HL-60 (cell line): ENCODE data around the gene MTA2.
A peak's percentile ranks its signal among the peaks of the same experiment; 100 is the strongest.

ENCODE experiments used
- DNase-seq, 2 experiments: peaks; one replicate each; pipeline ENCODE4 v3.0.0-alpha.2; 2010 to 2020; ENCODE audit warnings: low read depth in 1 of 2, low spot score in 1 of 2
- H3K27ac ChIP-seq: fragments of 250-450 bp; sonication (Bioruptor Pico); replicated peaks from 2 replicates; pipeline ENCODE4 v1.5.1; 2020; ENCODE audit warnings: mild to moderate bottlenecking, moderate library complexity
- H3K27me3 ChIP-seq: fragments of 250-450 bp; sonication (Bioruptor Pico); 2 replicates; pipeline ENCODE4 v1.5.1; 2021; ENCODE audit warnings: mild to moderate bottlenecking, moderate library complexity; ENCODE audit not compliant: insufficient read depth, poor library complexity, severe bottlenecking
- H3K4me3 ChIP-seq: replicated peaks from 2 replicates; pipeline ENCODE4 v1.5.1; 2011; ENCODE audit warnings: mild to moderate bottlenecking, control low read depth, low read length; ENCODE audit not compliant: insufficient read depth
- CTCF ChIP-seq: IDR thresholded peaks from one replicate; pipeline ENCODE4 v1.5.1; 2011; ENCODE audit warnings: low read length, control low read depth, inconsistent platforms; ENCODE audit not compliant: insufficient read depth
- GABPA ChIP-seq: IDR thresholded peaks from 2 replicates; pipeline ENCODE4 v1.6.1; 2012; ENCODE audit warnings: low read depth
- POLR2AphosphoS5 ChIP-seq: IDR thresholded peaks from 2 replicates; pipeline ENCODE4 v1.6.1; 2012; ENCODE audit warnings: low read depth
- REST ChIP-seq: IDR thresholded peaks from 2 replicates; pipeline ENCODE4 v1.6.1; 2012; ENCODE audit warnings: low read depth; ENCODE audit not compliant: insufficient replicate concordance
- SPI1 ChIP-seq: IDR thresholded peaks from 2 replicates; pipeline ENCODE4 v1.6.1; 2012; ENCODE audit warnings: low read depth, mild to moderate bottlenecking, borderline replicate concordance

MTA2 gene

GRCh38 chr11:62556108-62556874, 45.4 kb downstream of the MTA2 start:
- H3K4me3 ChIP-seq = no peak overlapping the region
- TF ChIP-seq SPI1 (peak; percentile 46; the same call in 1 of the 2 replicates), CTCF (no peak), GABPA (no peak), POLR2AphosphoS5 (peak; percentile 94), REST (no peak)
- peak overlapping the region; percentile 94 for H3K27ac ChIP-seq
- DNase-seq = peak; percentile 98 to 99
- no peaks in the 10 kb centered on the region for H3K27me3 ChIP-seq

- TF ChIP-seq GABPA (no peak), REST (peak; percentile 81), POLR2AphosphoS5 (peak; percentile 71), CTCF (no peak), SPI1 (peak; percentile 100)
- Histone ChIP-seq H3K27me3 (no peaks in the 10 kb centered on the region), H3K4me3 (no peak overlapping the region), H3K27ac (peak overlapping the region; percentile 94)
- DNase-seq = peak; percentile 85 to 93
These were observed 46.1 kb downstream of the MTA2 start for GRCh38 chr11:62555464-62556107.

GRCh38 chr11:62554387-62555167, 47.1 kb downstream of the MTA2 start:
- Histone ChIP-seq H3K27me3 (no peaks in the 10 kb centered on the region), H3K27ac (peak overlapping the region; percentile 94), H3K4me3 (no peak overlapping the region)
- no peak for DNase-seq
- no peak for TF ChIP-seq CTCF
- TF ChIP-seq POLR2AphosphoS5 = no peak
- no peak for TF ChIP-seq REST
- TF ChIP-seq GABPA = no peak
- no peak for TF ChIP-seq SPI1
